Measurements from ENCODE around the gene KRT83.

DNA sequence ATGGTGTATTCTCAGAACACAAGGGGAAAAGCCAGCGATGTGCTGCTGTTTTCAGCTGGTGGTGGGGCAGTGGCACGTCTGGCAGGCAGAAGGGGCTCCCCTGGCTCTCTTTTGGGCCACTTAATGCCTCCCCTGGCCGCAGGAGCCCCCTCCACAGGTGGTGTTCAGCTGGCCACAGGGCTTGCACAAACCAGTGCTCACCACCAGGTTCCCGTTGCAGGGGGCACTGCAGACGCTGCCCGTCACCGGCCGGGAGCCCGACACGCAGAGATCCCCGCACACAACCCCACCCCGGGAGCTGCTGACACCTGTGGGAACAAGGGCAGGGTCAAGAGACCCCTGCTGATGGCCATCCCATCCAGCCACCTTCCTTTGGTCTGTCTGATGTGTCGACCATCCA lies 6.7 kb downstream of the KRT83 start:
- TF ChIP-seq CTCF (conservative IDR thresholded peaks at IDR 0.05 in 1 of 2, IDR thresholded peaks at IDR 0.05 in 1 of 2; ENCODE audit: low read depth in 1 of 2, low read length in 2 of 2) (no peak), EZH2 (IDR thresholded peaks at IDR 0.05; ENCODE audit: low read length, missing control alignments) (no peak)

All from fibroblast of lung (primary cell).